Measurements from ENCODE around the gene TMPRSS2. TPM values are rescaled to one million over a fixed set of nuclear protein-coding genes. Genes with fewer than 3 reads are reported as not detected.
"Not testable (repeated sequence)": the region's sequence is repeated elsewhere in the genome, so short reads cannot be mapped to it uniquely, and the experiment has no call there.

The TMPRSS2 gene
- total and polyA plus RNA-seq, 2 donors from 2014 or later, result 32.8 to 55.0 TPM

GRCh38 chr21:41422546-41423304, 85.2 kb downstream of the TMPRSS2 start:
- H3K4me3 ChIP-seq (ENCODE audit: low read length in 3 of 3), result no peak overlapping the region
- no peak for FAIRE-seq
- no peaks in the 10 kb centered on the region for H3K27me3 ChIP-seq (ENCODE audit: control insufficient read depth, insufficient read depth, low read length)
- H3K9me3 ChIP-seq (ENCODE audit: control insufficient read depth in 2 of 3, insufficient read depth in 1 of 3, low read length in 3 of 3), result no peaks in the 10 kb centered on the region
- intact Hi-C loops (cut with DNase I), result no loop called here
- peaks cover 0 to 12% (median 4%) of the 10 kb centered on the region in 3 donors for H3K4me1 ChIP-seq (ENCODE audit: control insufficient read depth in 2 of 3, insufficient read depth in 2 of 3, low read depth in 1 of 3, low read length in 3 of 3)
- no peak for DNase-seq
- no peak for TF ChIP-seq CTCF (IDR thresholded peaks at IDR 0.05; ENCODE audit: borderline replicate concordance, extremely low read depth, insufficient read depth)
- H3K27ac ChIP-seq (ENCODE audit: low read depth in 2 of 2, low read length in 2 of 2), result no peak overlapping the region
- H3K36me3 ChIP-seq (ENCODE audit: control insufficient read depth in 2 of 3, insufficient read depth in 3 of 3, low read length in 3 of 3), result no peaks in the 10 kb centered on the region
- H3K9ac ChIP-seq (ENCODE audit: low read length in 3 of 3), result no peak overlapping the region

- H3K4me3 ChIP-seq (ENCODE audit: low read length in 3 of 3), result peak overlapping the region in 2 of 3 donors; percentile 68 to 83
- H3K9me3 ChIP-seq (ENCODE audit: control insufficient read depth in 2 of 3, insufficient read depth in 1 of 3, low read length in 3 of 3); H3K36me3 ChIP-seq (ENCODE audit: control insufficient read depth in 2 of 3, insufficient read depth in 3 of 3, low read length in 3 of 3); intact Hi-C loops (cut with DNase I); DNase-seq; H3K4me1 ChIP-seq (ENCODE audit: control insufficient read depth in 2 of 3, insufficient read depth in 2 of 3, low read depth in 1 of 3, low read length in 3 of 3); FAIRE-seq; H3K27me3 ChIP-seq (ENCODE audit: control insufficient read depth, insufficient read depth, low read length): not testable (repeated sequence)
- peak overlapping the region in 1 of 3 donors; percentile 84 for H3K9ac ChIP-seq (ENCODE audit: low read length in 3 of 3)
- peak overlapping the region; percentile 85 to 92 for H3K27ac ChIP-seq (ENCODE audit: low read depth in 2 of 2, low read length in 2 of 2)
These were observed 87.0 kb downstream of the TMPRSS2 start for GRCh38 chr21:41420998-41421397.

- DNase-seq (peak; percentile 88 to 96 (median 93)), FAIRE-seq (no peak)
- H3K4me3 ChIP-seq (ENCODE audit: low read length in 3 of 3), result peak overlapping the region; percentile 64 to 83 (median 68)
- intact Hi-C loops (cut with DNase I), result no loop called here
- peaks cover 0 to 5% (median 4%) of the 10 kb centered on the region in 3 donors for H3K4me1 ChIP-seq (ENCODE audit: control insufficient read depth in 2 of 3, insufficient read depth in 2 of 3, low read depth in 1 of 3, low read length in 3 of 3)
- H3K9me3 ChIP-seq (ENCODE audit: control insufficient read depth in 2 of 3, insufficient read depth in 1 of 3, low read length in 3 of 3), result no peaks in the 10 kb centered on the region
- peak overlapping the region; percentile 85 to 92 for H3K27ac ChIP-seq (ENCODE audit: low read depth in 2 of 2, low read length in 2 of 2)
- TF ChIP-seq CTCF (IDR thresholded peaks at IDR 0.05; ENCODE audit: borderline replicate concordance, extremely low read depth, insufficient read depth), result no peak
- H3K36me3 ChIP-seq (ENCODE audit: control insufficient read depth in 2 of 3, insufficient read depth in 3 of 3, low read length in 3 of 3), result no peaks in the 10 kb centered on the region
- no peaks in the 10 kb centered on the region for H3K27me3 ChIP-seq (ENCODE audit: control insufficient read depth, insufficient read depth, low read length)
- peak overlapping the region; percentile 59 to 84 (median 64) for H3K9ac ChIP-seq (ENCODE audit: low read length in 3 of 3)
These were observed 87.8 kb downstream of the TMPRSS2 start for GRCh38 chr21:41419921-41420862.

All from kidney (tissue), 14 donors.